RWPE1 (cell line): Measurements from ENCODE around the gene TAPBP.

Experiments
- CTCF ChIA-PET: fragments of 350-600 bp; sonication (Branson Sonifier 250); formaldehyde crosslinking; extraction: SDS; loops from one replicate; lab custom pipeline; 2021; lab: Yijun Ruan, JAX
- POLR2A ChIA-PET: fragments of 400-600 bp; formaldehyde crosslinking; extraction: SDS; loops from one replicate; lab custom pipeline; 2020; ENCODE audit warnings: antibody characterized with exemption; ENCODE audit not compliant: low non-redundant PET; lab: Yijun Ruan, JAX
- DNase-seq: peaks from one replicate; pipeline ENCODE4 v3.0.0; 2012; ENCODE audit warnings: low spot score
- H3K27ac ChIP-seq: fragments of 450-650 bp; 2 replicates; pipeline ENCODE4 v1.5.1; 2017
- TF ChIP-seq, protein P1 (sequence below): fragments of 450-650 bp; conservative IDR thresholded peaks from 2 replicates; pipeline ENCODE4 v1.5.1; 2017; ENCODE audit warnings: low read depth, mild to moderate bottlenecking

Gene TAPBP

DNA sequence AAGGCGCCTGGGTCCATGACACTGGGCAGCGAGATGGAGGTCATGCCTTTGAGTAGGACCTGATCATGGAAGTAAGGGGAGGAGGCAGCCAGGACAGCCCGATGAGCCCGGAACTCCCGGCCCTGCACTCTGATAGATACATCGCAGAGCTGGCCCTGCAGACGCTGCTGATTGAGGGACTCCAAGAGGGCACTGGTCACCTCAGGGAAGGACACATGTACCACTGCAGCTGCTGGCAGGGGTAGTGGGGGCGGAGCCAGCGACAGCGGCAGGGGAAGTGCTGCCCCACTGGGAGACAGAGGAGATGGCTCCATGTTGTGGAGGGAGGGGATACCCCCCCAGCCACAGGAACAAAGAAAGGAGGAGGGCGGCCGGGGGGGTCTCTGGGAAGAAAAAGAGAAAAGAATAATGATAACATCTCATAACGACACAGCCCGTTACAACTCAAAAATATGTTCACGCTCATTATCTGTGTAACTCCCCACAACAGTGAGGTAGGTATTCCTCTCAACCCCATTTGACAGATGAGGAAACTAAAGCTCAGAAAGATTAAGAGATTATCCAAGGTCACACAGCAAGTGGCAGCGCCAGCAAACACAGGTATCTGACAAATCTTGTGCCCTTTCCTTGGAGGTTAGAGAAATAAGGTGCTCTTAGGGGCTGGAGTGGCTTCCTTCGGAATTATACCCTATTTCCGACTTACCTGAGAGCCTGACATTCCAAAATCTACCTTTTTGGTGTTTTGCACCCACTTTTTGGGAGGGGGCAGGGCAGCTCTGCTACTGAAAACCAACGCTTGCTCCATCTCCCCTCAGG is 2.9 kb upstream of the TAPBP start:
- peak overlapping the region; percentile 95 for H3K27ac ChIP-seq
- POLR2A ChIA-PET, result no interaction called here
- TF ChIP-seq, protein P1, sequence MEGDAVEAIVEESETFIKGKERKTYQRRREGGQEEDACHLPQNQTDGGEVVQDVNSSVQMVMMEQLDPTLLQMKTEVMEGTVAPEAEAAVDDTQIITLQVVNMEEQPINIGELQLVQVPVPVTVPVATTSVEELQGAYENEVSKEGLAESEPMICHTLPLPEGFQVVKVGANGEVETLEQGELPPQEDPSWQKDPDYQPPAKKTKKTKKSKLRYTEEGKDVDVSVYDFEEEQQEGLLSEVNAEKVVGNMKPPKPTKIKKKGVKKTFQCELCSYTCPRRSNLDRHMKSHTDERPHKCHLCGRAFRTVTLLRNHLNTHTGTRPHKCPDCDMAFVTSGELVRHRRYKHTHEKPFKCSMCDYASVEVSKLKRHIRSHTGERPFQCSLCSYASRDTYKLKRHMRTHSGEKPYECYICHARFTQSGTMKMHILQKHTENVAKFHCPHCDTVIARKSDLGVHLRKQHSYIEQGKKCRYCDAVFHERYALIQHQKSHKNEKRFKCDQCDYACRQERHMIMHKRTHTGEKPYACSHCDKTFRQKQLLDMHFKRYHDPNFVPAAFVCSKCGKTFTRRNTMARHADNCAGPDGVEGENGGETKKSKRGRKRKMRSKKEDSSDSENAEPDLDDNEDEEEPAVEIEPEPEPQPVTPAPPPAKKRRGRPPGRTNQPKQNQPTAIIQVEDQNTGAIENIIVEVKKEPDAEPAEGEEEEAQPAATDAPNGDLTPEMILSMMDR, result no peak
- no peak for DNase-seq
- CTCF ChIA-PET, result interaction anchor here (0.5 to 1.5 kb wide), 4 partner anchors 12 to 522 kb away, joined by 3 to 5 read pairs (median 3); no protein-coding TSS in a partner anchor

GRCh38 chr6:33315793-33316602 is 2.1 kb upstream of the TAPBP start:
- peak overlapping the region; percentile 95 for H3K27ac ChIP-seq
- POLR2A ChIA-PET, result no interaction called here
- TF ChIP-seq, protein P1, result no peak
- DNase-seq, result no peak
- CTCF ChIA-PET, result interaction anchor here (0.7 to 1.5 kb wide), 3 partner anchors 12 to 523 kb away, joined by 3 to 5 read pairs (median 3); no protein-coding TSS in a partner anchor

- POLR2A ChIA-PET, result no interaction called here
- CTCF ChIA-PET, result interaction anchor here (0.6 to 0.9 kb wide), 3 partner anchors 11 to 456 kb away, joined by 3 read pairs; no protein-coding TSS in a partner anchor
- no peak for DNase-seq
- peak overlapping the region; percentile 95 for H3K27ac ChIP-seq
- TF ChIP-seq, protein P1, result no peak
Measured at GRCh38 chr6:33314943-33315792, 1.3 kb upstream of the TAPBP start.

GRCh38 chr6:33314515-33314942 is 651 bp upstream of the TAPBP start:
- H3K27ac ChIP-seq, result peak overlapping the region; percentile 95
- TF ChIP-seq, protein P1, result no peak
- POLR2A ChIA-PET, result no interaction called here
- CTCF ChIA-PET, result interaction anchor here (0.6 to 0.7 kb wide), 2 partner anchors 112 to 457 kb away, joined by 3 read pairs; no protein-coding TSS in a partner anchor
- DNase-seq, result peak; percentile 57

- POLR2A ChIA-PET, result interaction anchor here (0.5 kb wide), 1 partner anchor 81 kb away, joined by 5 read pairs; no protein-coding TSS in a partner anchor
- DNase-seq, result no peak
- TF ChIP-seq, protein P1, result no peak
- peak overlapping the region; percentile 95 for H3K27ac ChIP-seq
- CTCF ChIA-PET, result interaction anchor here (0.6 to 2.8 kb wide), 2 partner anchors 14 to 552 kb away, joined by 3 to 15 read pairs; partner anchors contain the start of gene RGL2
Measured at GRCh38 chr6:33313105-33313708, 671 bp downstream of the TAPBP start.
